Measurements from ENCODE around the gene MSMP. TPM values are rescaled to one million over a fixed set of nuclear protein-coding genes. Genes with fewer than 3 reads are reported as not detected.

MSMP gene
- total RNA-seq, 1 experiment from 2014 or later, result not detected

DNA sequence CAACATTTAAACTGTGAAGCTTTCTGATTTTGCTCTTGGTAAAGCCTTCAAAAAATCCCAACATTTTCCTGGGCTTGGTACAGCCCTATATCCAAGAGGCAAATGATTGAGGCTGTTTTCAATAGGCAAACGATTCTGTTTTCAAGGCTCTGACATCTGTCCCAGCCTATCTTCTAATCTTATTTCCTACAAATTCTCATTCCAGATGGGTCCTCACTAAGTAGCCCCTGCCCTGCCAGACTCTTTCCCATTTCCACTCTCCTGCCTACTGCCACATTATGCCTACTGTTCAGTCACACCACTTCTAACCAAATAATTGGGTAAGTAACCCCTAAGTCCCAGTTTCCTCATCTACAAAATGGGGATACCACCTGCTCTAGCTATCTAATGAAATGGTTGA, 8.5 kb downstream of the MSMP start:
- Histone ChIP-seq H3K4me3 (ENCODE audit: low read depth, low read length, poor library complexity, severe bottlenecking) (peak overlapping the region; percentile 96), H3K27ac (ENCODE audit: low read depth, low read length, poor library complexity, severe bottlenecking) (no peak overlapping the region), H3K27me3 (replicated peaks; ENCODE audit: insufficient read depth, low read depth, low read length, poor library complexity) (no peaks in the 10 kb centered on the region), H3K9me3 (ENCODE audit: low read depth, low read length, poor library complexity, severe bottlenecking) (no peaks in the 10 kb centered on the region), H3K36me3 (ENCODE audit: insufficient read depth, low read length, poor library complexity, severe bottlenecking) (peaks cover 30% of the 10 kb centered on the region), H3K4me1 (ENCODE audit: insufficient read depth, low read length, poor library complexity, severe bottlenecking) (peaks cover 21% of the 10 kb centered on the region)
- POLR2A ChIA-PET (ENCODE audit: low non-redundant PET), result no interaction called here
- no peak for DNase-seq (ENCODE audit: low spot score)
- TF ChIP-seq EZH2 (IDR thresholded peaks at IDR 0.05; ENCODE audit: borderline replicate concordance, low read depth, low read length, poor library complexity, severe bottlenecking) (no peak), CTCF (conservative IDR thresholded peaks at IDR 0.05; ENCODE audit: low read depth, low read length) (no peak)
- BruUV-seq (replicated peaks), result no TSS peak
- intact Hi-C loops (cut with micrococcal nuclease; ENCODE audit: unreplicated experiment), result no loop called here
- CTCF ChIA-PET, result interaction anchor here (0.6 kb wide), 1 partner anchor 10 kb away, joined by 5 read pairs; no protein-coding TSS in a partner anchor

DNA sequence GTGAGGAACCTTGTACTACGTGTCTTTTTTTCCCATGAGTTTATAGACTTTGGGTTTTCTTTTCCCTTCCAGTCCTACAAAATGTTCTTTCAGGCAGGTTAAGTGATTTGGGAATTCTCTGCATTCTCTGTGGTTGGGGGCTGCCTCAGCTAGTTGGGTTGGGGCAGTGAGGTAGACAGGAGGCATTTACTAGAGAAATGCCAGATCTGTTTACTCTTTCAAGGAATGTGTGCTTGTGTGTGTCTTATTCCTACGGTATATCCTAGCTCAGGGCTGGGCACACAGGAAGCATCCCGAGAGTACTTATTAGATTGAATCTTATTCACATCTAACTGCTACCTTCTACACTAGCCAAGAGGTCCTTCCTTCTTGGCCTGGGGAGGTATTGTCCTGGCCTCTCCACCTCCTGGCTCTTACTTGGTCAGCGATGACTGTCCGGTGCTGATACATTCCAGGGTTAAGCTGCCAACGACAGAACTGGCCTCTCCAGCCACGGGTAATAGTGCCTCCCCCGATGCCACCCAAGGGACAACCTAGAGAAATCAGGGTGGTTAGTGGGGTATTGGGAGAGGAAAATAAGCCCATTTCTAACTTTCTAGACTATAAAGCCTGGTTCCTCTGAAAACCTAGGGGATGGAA, 10.1 kb downstream of the MSMP start:
- Histone ChIP-seq H3K36me3 (ENCODE audit: insufficient read depth, low read length, poor library complexity, severe bottlenecking) (peaks cover 45% of the 10 kb centered on the region), H3K4me3 (ENCODE audit: low read depth, low read length, poor library complexity, severe bottlenecking) (no peak overlapping the region), H3K9me3 (ENCODE audit: low read depth, low read length, poor library complexity, severe bottlenecking) (no peaks in the 10 kb centered on the region), H3K4me1 (ENCODE audit: insufficient read depth, low read length, poor library complexity, severe bottlenecking) (peaks cover 17% of the 10 kb centered on the region), H3K27ac (ENCODE audit: low read depth, low read length, poor library complexity, severe bottlenecking) (no peak overlapping the region), H3K27me3 (replicated peaks; ENCODE audit: insufficient read depth, low read depth, low read length, poor library complexity) (no peaks in the 10 kb centered on the region)
- TF ChIP-seq EZH2 (IDR thresholded peaks at IDR 0.05; ENCODE audit: borderline replicate concordance, low read depth, low read length, poor library complexity, severe bottlenecking) (no peak), CTCF (conservative IDR thresholded peaks at IDR 0.05; ENCODE audit: low read depth, low read length) (no peak)
- intact Hi-C loops (cut with micrococcal nuclease; ENCODE audit: unreplicated experiment), result no loop called here
- POLR2A ChIA-PET (ENCODE audit: low non-redundant PET), result no interaction called here
- BruUV-seq (replicated peaks), result no TSS peak
- CTCF ChIA-PET, result no interaction called here
- no peak for DNase-seq (ENCODE audit: low spot score)

DNA sequence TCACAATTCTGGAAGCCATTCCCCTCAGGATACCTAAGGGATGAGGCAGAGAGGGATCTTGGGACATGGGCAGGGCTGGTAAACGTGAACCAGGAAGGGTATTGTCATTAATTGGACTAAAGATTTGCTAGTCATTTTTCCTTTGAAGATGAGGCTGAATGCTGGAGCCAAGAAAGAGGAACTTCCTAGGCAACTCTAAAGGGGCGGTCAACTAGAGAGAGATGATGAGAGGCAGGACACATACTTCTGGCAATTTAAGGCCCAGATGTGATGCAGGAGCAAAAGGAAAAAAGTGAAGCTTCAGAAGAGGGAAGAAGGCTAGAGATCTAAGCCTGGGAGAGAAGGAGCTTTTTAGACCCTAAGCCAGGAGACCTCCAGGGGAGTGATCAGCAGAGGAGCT, 10.6 kb downstream of the MSMP start:
- ChIA-PET POLR2A (ENCODE audit: low non-redundant PET) (no interaction called here), CTCF (no interaction called here)
- Histone ChIP-seq H3K27me3 (replicated peaks; ENCODE audit: insufficient read depth, low read depth, low read length, poor library complexity) (no peaks in the 10 kb centered on the region), H3K36me3 (ENCODE audit: insufficient read depth, low read length, poor library complexity, severe bottlenecking) (peaks cover 50% of the 10 kb centered on the region), H3K27ac (ENCODE audit: low read depth, low read length, poor library complexity, severe bottlenecking) (no peak overlapping the region), H3K9me3 (ENCODE audit: low read depth, low read length, poor library complexity, severe bottlenecking) (no peaks in the 10 kb centered on the region), H3K4me3 (ENCODE audit: low read depth, low read length, poor library complexity, severe bottlenecking) (no peak overlapping the region), H3K4me1 (ENCODE audit: insufficient read depth, low read length, poor library complexity, severe bottlenecking) (peaks cover 17% of the 10 kb centered on the region)
- intact Hi-C loops (cut with micrococcal nuclease; ENCODE audit: unreplicated experiment), result no loop called here
- no peak for TF ChIP-seq EZH2 (IDR thresholded peaks at IDR 0.05; ENCODE audit: borderline replicate concordance, low read depth, low read length, poor library complexity, severe bottlenecking)
- no peak for TF ChIP-seq CTCF (conservative IDR thresholded peaks at IDR 0.05; ENCODE audit: low read depth, low read length)
- no TSS peak for BruUV-seq (replicated peaks)
- no peak for DNase-seq (ENCODE audit: low spot score)

All from A673 (cell line).